Neural progenitor cell (in vitro differentiated cells): Measurements from ENCODE around the gene SKIL. TPM values are rescaled to one million over a fixed set of nuclear protein-coding genes. Genes with fewer than 3 reads are reported as not detected.

Experiments used
- DNase-seq: peaks from one replicate; pipeline ENCODE4 v3.0.0-alpha.2; 2016; ENCODE audit warnings: low spot score
- H2AFZ ChIP-seq: fragments of 200-600 bp; sonication (generic); replicated peaks from 2 replicates; pipeline ENCODE4 v1.6.1; 2016; ENCODE audit warnings: antibody characterized with exemption
- H3F3A ChIP-seq: fragments of 200-600 bp; sonication (generic); 2 replicates; pipeline ENCODE4 v1.6.1; 2016; ENCODE audit warnings: antibody characterized with exemption, low read depth
- H3K27ac ChIP-seq: fragments of 200-600 bp; sonication (generic); 2 replicates; pipeline ENCODE4 v1.5.1; 2016; ENCODE audit warnings: mild to moderate bottlenecking
- H3K27me3 ChIP-seq: fragments of 200-600 bp; sonication (generic); 2 replicates; pipeline ENCODE4 v1.6.1; 2016; ENCODE audit warnings: mild to moderate bottlenecking, moderate library complexity
- H3K36me3 ChIP-seq: fragments of 200-600 bp; sonication (generic); 2 replicates; pipeline ENCODE4 v1.5.1; 2016
- H3K4me1 ChIP-seq: fragments of 200-600 bp; sonication (generic); 2 replicates; pipeline ENCODE4 v1.6.1; 2016; ENCODE audit warnings: mixed run types
- H3K4me2 ChIP-seq: fragments of 200-600 bp; sonication (generic); 2 replicates; pipeline ENCODE4 v1.6.1; 2016
- H3K4me3 ChIP-seq: fragments of 200-600 bp; sonication (generic); 2 replicates; pipeline ENCODE4 v1.5.1; 2016
- H3K79me2 ChIP-seq: fragments of 200-600 bp; sonication (generic); 2 replicates; pipeline ENCODE4 v1.6.1; 2016; ENCODE audit warnings: low read depth
- H3K9ac ChIP-seq: fragments of 200-600 bp; sonication (generic); 2 replicates; pipeline ENCODE4 v1.6.1; 2016
- H3K9me3 ChIP-seq: fragments of 200-600 bp; sonication (generic); 2 replicates; pipeline ENCODE4 v1.5.1; 2016; ENCODE audit warnings: low read depth
- H4K20me1 ChIP-seq: fragments of 200-600 bp; sonication (generic); 2 replicates; pipeline ENCODE4 v1.6.1; 2016; ENCODE audit warnings: low read depth
- H3K27ac Mint-ChIP-seq: 3 replicates; pipeline ENCODE4 v1.8.0; 2021; ENCODE audit warnings: mixed read lengths
- H3K27me3 Mint-ChIP-seq: 2 replicates; pipeline ENCODE4 v1.8.0; 2022; ENCODE audit warnings: low read depth, mild to moderate bottlenecking, inconsistent platforms, moderate library complexity, mixed read lengths; ENCODE audit not compliant: insufficient read depth
- H3K36me3 Mint-ChIP-seq: 3 replicates; pipeline ENCODE4 v1.8.0; 2021; ENCODE audit warnings: mixed read lengths
- H3K4me1 Mint-ChIP-seq: 3 replicates; pipeline ENCODE4 v1.8.0; 2021; ENCODE audit warnings: mixed read lengths
- H3K4me3 Mint-ChIP-seq: 3 replicates; pipeline ENCODE4 v1.8.0; 2021; ENCODE audit warnings: mild to moderate bottlenecking, moderate library complexity, mixed read lengths
- H3K9me3 Mint-ChIP-seq: 3 replicates; pipeline ENCODE4 v1.8.0; 2020; ENCODE audit warnings: mixed read lengths
- CTCF ChIP-seq: fragments of 200-600 bp; sonication (generic); IDR thresholded peaks from 2 replicates; pipeline ENCODE4 v1.5.1; 2017; ENCODE audit warnings: antibody characterized with exemption, mild to moderate bottlenecking
- EZH2 ChIP-seq: fragments of 200-600 bp; sonication (generic); IDR thresholded peaks from 2 replicates; pipeline ENCODE4 v1.6.1; 2017; ENCODE audit warnings: antibody characterized with exemption, mild to moderate bottlenecking, moderate library complexity
- EZH2phosphoT487 ChIP-seq: fragments of 200-600 bp; sonication (generic); IDR thresholded peaks from 2 replicates; pipeline ENCODE4 v1.6.1; 2017; ENCODE audit warnings: antibody characterized with exemption
- total RNA-seq: library from RNA; depleted of rRNA; stranded (reverse); fragments of >200 nt; gene quantifications from 2 replicates; pipeline ENCODE4 v1.2.3, GENCODE V29; 2015; ENCODE audit warnings: low replicate concordance

Gene SKIL
- total RNA-seq, 1 donor from 2014 or later = 26.6 TPM

- Histone ChIP-seq H3K4me1 (peaks cover 36% of the 10 kb centered on the region), H3K9ac (no peak overlapping the region), H3K36me3 (no peaks in the 10 kb centered on the region), H3F3A (peaks cover 29% of the 10 kb centered on the region), H3K27ac (peak overlapping the region; percentile 47), H3K79me2 (no peaks in the 10 kb centered on the region), H3K4me2 (peak overlapping the region; percentile 71), H3K27me3 (peaks cover 8% of the 10 kb centered on the region), H3K4me3 (peak overlapping the region; percentile 29), H2AFZ (peak overlapping the region; percentile 51), H3K9me3 (no peaks in the 10 kb centered on the region), H4K20me1 (no peaks in the 10 kb centered on the region)
- Mint-ChIP-seq H3K4me1 (peaks cover 56% of the 10 kb centered on the region), H3K4me3 (peak overlapping the region; percentile 67), H3K27ac (peak overlapping the region; percentile 99), H3K9me3 (no peaks in the 10 kb centered on the region), H3K36me3 (peaks cover 4% of the 10 kb centered on the region), H3K27me3 (peaks cover 7% of the 10 kb centered on the region)
- peak; percentile 31 for DNase-seq
- TF ChIP-seq EZH2phosphoT487 (peak; percentile 26), CTCF (no peak), EZH2 (no peak)
Measured at GRCh38 chr3:170426240-170426797, 68.8 kb downstream of the SKIL start.

- H3K4me1 ChIP-seq = peaks cover 36% of the 10 kb centered on the region
- no peak for TF ChIP-seq EZH2phosphoT487
- TF ChIP-seq EZH2 = no peak
- TF ChIP-seq CTCF = no peak
- H3K27me3 ChIP-seq = no peaks in the 10 kb centered on the region
- H3K9ac ChIP-seq = no peak overlapping the region
- H3K9me3 ChIP-seq = no peaks in the 10 kb centered on the region
- H3K27ac Mint-ChIP-seq = no peak overlapping the region
- H3K36me3 ChIP-seq = no peaks in the 10 kb centered on the region
- H3K4me1 Mint-ChIP-seq = peaks cover 52% of the 10 kb centered on the region
- no peaks in the 10 kb centered on the region for H3K79me2 ChIP-seq
- H3F3A ChIP-seq = peaks cover 27% of the 10 kb centered on the region
- H3K4me3 ChIP-seq = no peak overlapping the region
- H3K27ac ChIP-seq = no peak overlapping the region
- no peak for DNase-seq
- H3K9me3 Mint-ChIP-seq = no peaks in the 10 kb centered on the region
- H3K4me3 Mint-ChIP-seq = no peak overlapping the region
- H2AFZ ChIP-seq = no peak overlapping the region
- H3K4me2 ChIP-seq = no peak overlapping the region
- H3K36me3 Mint-ChIP-seq = peaks cover 4% of the 10 kb centered on the region
- peaks cover 2% of the 10 kb centered on the region for H3K27me3 Mint-ChIP-seq
- H4K20me1 ChIP-seq = no peaks in the 10 kb centered on the region
Measured at GRCh38 chr3:170428095-170428494, 70.6 kb downstream of the SKIL start.

- Mint-ChIP-seq H3K36me3 (peaks cover 4% of the 10 kb centered on the region), H3K9me3 (no peaks in the 10 kb centered on the region), H3K27ac (peak overlapping the region; percentile 8), H3K4me3 (no peak overlapping the region), H3K4me1 (peaks cover 52% of the 10 kb centered on the region), H3K27me3 (peaks cover 2% of the 10 kb centered on the region)
- Histone ChIP-seq H3K4me2 (peak overlapping the region; percentile 24), H3K36me3 (no peaks in the 10 kb centered on the region), H3F3A (peaks cover 27% of the 10 kb centered on the region), H3K27ac (no peak overlapping the region), H3K79me2 (no peaks in the 10 kb centered on the region), H2AFZ (no peak overlapping the region), H4K20me1 (no peaks in the 10 kb centered on the region), H3K4me3 (no peak overlapping the region), H3K9me3 (no peaks in the 10 kb centered on the region), H3K27me3 (no peaks in the 10 kb centered on the region), H3K9ac (no peak overlapping the region), H3K4me1 (peaks cover 36% of the 10 kb centered on the region)
- no peak for TF ChIP-seq CTCF
- TF ChIP-seq EZH2phosphoT487 = no peak
- no peak for TF ChIP-seq EZH2
- DNase-seq = peak; percentile 22
Measured at GRCh38 chr3:170429050-170429449, 71.5 kb downstream of the SKIL start.
